ENCODE results near the gene CUL9.
A peak's percentile ranks its signal among the peaks of the same experiment; 100 is the strongest.

CUL9 gene

GRCh38 chr6:43258180-43258579 is 76.2 kb downstream of the CUL9 start:
- DNase-seq = no peak

GRCh38 chr6:43258807-43259686 is 77.1 kb downstream of the CUL9 start:
- no peak for DNase-seq

- no peak for DNase-seq
These were observed 78.8 kb downstream of the CUL9 start for GRCh38 chr6:43260791-43261190.

- no peak for DNase-seq
These were observed 79.2 kb downstream of the CUL9 start for GRCh38 chr6:43261198-43261597.

- DNase-seq = no peak
These were observed 80.2 kb downstream of the CUL9 start for GRCh38 chr6:43262000-43262779.

GRCh38 chr6:43262780-43263313 is 80.9 kb downstream of the CUL9 start:
- no peak for DNase-seq

- peak; percentile 85 to 92 (median 90) for DNase-seq
These were observed 81.5 kb downstream of the CUL9 start for GRCh38 chr6:43263314-43264178.

- peak; percentile 36 to 68 (median 58) for DNase-seq
These were observed 82.7 kb downstream of the CUL9 start for GRCh38 chr6:43264599-43265145.

GRCh38 chr6:43265564-43265963 is 83.6 kb downstream of the CUL9 start:
- DNase-seq = no peak

GRCh38 chr6:43267619-43268354 is 85.8 kb downstream of the CUL9 start:
- DNase-seq = no peak

GRCh38 chr6:43268355-43268700 is 86.3 kb downstream of the CUL9 start:
- peak in 3 of 4 experiments; percentile 20 to 34 (median 27) for DNase-seq

- DNase-seq = peak in 1 of 4 experiments; percentile 25
These were observed 86.8 kb downstream of the CUL9 start for GRCh38 chr6:43268782-43269272.

GRCh38 chr6:43269273-43270007 is 87.4 kb downstream of the CUL9 start:
- DNase-seq = peak in 3 of 4 experiments; percentile 26 to 52 (median 42)

- no peak for DNase-seq
These were observed 89.3 kb downstream of the CUL9 start for GRCh38 chr6:43271103-43271815.

- DNase-seq = no peak
These were observed 89.9 kb downstream of the CUL9 start for GRCh38 chr6:43271944-43272343.

- no peak for DNase-seq
These were observed 91.7 kb downstream of the CUL9 start for GRCh38 chr6:43273707-43274106.

Data from suppressor macrophage (primary cell).